Right lobe of liver (tissue), 6 donors: ENCODE results near the gene CYP2A6. TPM values are rescaled to one million over a fixed set of nuclear protein-coding genes. Genes with fewer than 3 reads are reported as not detected.
"Not testable (repeated sequence)": the region's sequence is repeated elsewhere in the genome, so short reads cannot be mapped to it uniquely, and the experiment has no call there.

Experiments used
- ATAC-seq, 4 donors: fragments of 200-7000 bp; cut with Tn5 transposase; one replicate each; pipeline ENCODE4 v1.9.1; 2020; ENCODE audit warnings: mild to moderate bottlenecking in 4 of 4, moderate library complexity in 4 of 4
- DNase-seq, 3 donors: peaks; one replicate each; pipeline ENCODE4 v3.0.0-alpha.2; 2020
- H3K27ac ChIP-seq, 3 donors: fragments of 200-600 bp; one replicate each; pipeline ENCODE4 v1.8.0; 2022
- H3K27me3 ChIP-seq, 2 donors: fragments of 200-600 bp; one replicate each; pipeline ENCODE4 v1.8.0; 2022
- H3K36me3 ChIP-seq, 4 donors: fragments of 200-600 bp; sonication (generic) in 1 of 4; one replicate each; pipeline versions ENCODE4 v1.5.1 to v1.8.0; 2017 to 2022; ENCODE audit warnings: control low read depth in 1 of 4
- H3K4me1 ChIP-seq, 4 donors: fragments of 200-600 bp; sonication (generic) in 1 of 4; one replicate each; pipeline versions ENCODE4 v1.5.1 to v1.8.0; 2017 to 2022; ENCODE audit warnings: control low read depth in 1 of 4
- H3K4me3 ChIP-seq, 3 donors: fragments of 200-600 bp; one replicate each; pipeline ENCODE4 v1.8.0; 2022
- H3K9me3 ChIP-seq, 4 donors: fragments of 200-600 bp; sonication (generic) in 1 of 4; one replicate each; pipeline versions ENCODE4 v1.5.1 to v1.8.0; 2017 to 2022; ENCODE audit warnings: control low read depth in 1 of 4
- CTCF ChIP-seq, 4 donors: fragments of 200-600 bp in 3 of 4; fragments of 450-650 bp in 1 of 4; IDR thresholded peaks; one replicate each; pipeline versions ENCODE4 v1.5.1 to v1.8.0; 2016 to 2022; ENCODE audit warnings: antibody characterized with exemption in 4 of 4, mild to moderate bottlenecking in 2 of 4
- POLR2A ChIP-seq: fragments of 450-650 bp; IDR thresholded peaks from one replicate; pipeline ENCODE4 v1.6.1; 2017; ENCODE audit warnings: antibody characterized with exemption, mild to moderate bottlenecking
- WGBS: methylation state at CpG from one replicate; pipeline ENCODE4 v1.1.6; 2018; ENCODE audit warnings: low coverage, low lambda C conversion rate; ENCODE audit not compliant: insufficient coverage; ENCODE audit errors: missing lambda C conversion rate; 5-methylcytosine and 5-hydroxymethylcytosine counted together
- intact Hi-C, 2 donors: fragments of 100-400 bp; cut with DNase I; formaldehyde crosslinking; loops; one replicate each; pipeline versions ENCODE4 v1.11.2 to v1.14.1; 2022
- total RNA-seq, 6 experiments: library from RNA; depleted of rRNA in 2 of 6; stranded (reverse); fragments of >200 nt in 2 of 6; fragmentation: NEBNext Ultra II Directional in 3 of 6; extraction: Animal tissue kit (Norgen Biotek cat#: 25700) in 3 of 6; gene quantifications; one replicate each; pipeline versions ENCODE4 v1.1.0 to v1.2.4, GENCODE V29; 2016 to 2023
- donor health status: DM: no; HTN: yes; CAD: no.
- donor health status: DM: no; HTN: no; CAD: no.
- donor health status: DM: no; HTN: no; CAD: no.
- donor health status: DM: no; HTN: yes; CAD: no.
- donor health status: DM: no; HTN: yes; CAD: no.

Gene CYP2A6
- total RNA-seq, 6 experiments from 2014 or later: 73.6 to 3,618 (median 1,239) TPM

GRCh38 chr19:40813182-40813581, 37.1 kb downstream of the CYP2A6 start:
- no peak overlapping the region for H3K27ac ChIP-seq
- no peaks in the 10 kb centered on the region for H3K9me3 ChIP-seq
- no peaks in the 10 kb centered on the region for H3K27me3 ChIP-seq
- 75% methylated on average over 2 of the region's 4 CpGs for WGBS
- TF ChIP-seq CTCF (IDR thresholded peaks at IDR 0.05): no peak
- no peak for TF ChIP-seq POLR2A
- H3K4me3 ChIP-seq: no peak overlapping the region
- ATAC-seq (no peak), DNase-seq (peak in 1 of 3 donors; percentile 53)
- intact Hi-C loops: no loop called here
- no peaks in the 10 kb centered on the region for H3K4me1 ChIP-seq
- peaks cover 0 to 11% (median 5%) of the 10 kb centered on the region in 4 donors for H3K36me3 ChIP-seq

- H3K36me3 ChIP-seq: peaks cover 0 to 17% (median 9%) of the 10 kb centered on the region in 4 donors
- ATAC-seq, H3K4me1 ChIP-seq, intact Hi-C loops, H3K9me3 ChIP-seq, H3K4me3 ChIP-seq, H3K27ac ChIP-seq, H3K27me3 ChIP-seq: not testable (repeated sequence)
- whole genome bisulfite sequencing: 94% methylated on average over 5 of the region's 7 CpGs
- DNase-seq: peak in 1 of 3 donors; percentile 44
Measured at GRCh38 chr19:40812571-40812970, 37.7 kb downstream of the CYP2A6 start.

- WGBS: 25% methylated on average over 14 of the region's 35 CpGs
Measured at GRCh38 chr19:40811478-40812341, 38.5 kb downstream of the CYP2A6 start.

GRCh38 chr19:40810649-40811408, 39.4 kb downstream of the CYP2A6 start:
- peak in 1 of 4 donors; percentile 13 for TF ChIP-seq CTCF (IDR thresholded peaks at IDR 0.05)
- ATAC-seq (peak; percentile 78 to 92 (median 83)), DNase-seq (peak; percentile 71 to 79 (median 78))
- intact Hi-C loops, H3K9me3 ChIP-seq, H3K4me1 ChIP-seq, H3K27me3 ChIP-seq: not testable (repeated sequence)
- H3K36me3 ChIP-seq: peaks cover 0 to 26% (median 9%) of the 10 kb centered on the region in 4 donors
- peak overlapping the region in 2 of 3 donors; percentile 16 to 45 for H3K4me3 ChIP-seq
- WGBS: 15% methylated on average over 17 of the region's 65 CpGs
- peak overlapping the region in 1 of 3 donors; percentile 24 for H3K27ac ChIP-seq

More at GRCh38 chr19:40811478-40812341, 38.5 kb downstream of the CYP2A6 start:
- no peaks in the 10 kb centered on the region for H3K27me3 ChIP-seq
- peaks cover 0 to 26% (median 9%) of the 10 kb centered on the region in 4 donors for H3K36me3 ChIP-seq
- ATAC-seq: no peak
- H3K9me3 ChIP-seq: no peaks in the 10 kb centered on the region
- peak in 1 of 3 donors; percentile 49 for DNase-seq
- no peaks in the 10 kb centered on the region for H3K4me1 ChIP-seq
- H3K27ac ChIP-seq: peak overlapping the region in 1 of 3 donors; percentile 24
- peak overlapping the region in 1 of 3 donors; percentile 26 for H3K4me3 ChIP-seq
- TF ChIP-seq POLR2A (no peak), CTCF (IDR thresholded peaks at IDR 0.05) (no peak)
- intact Hi-C loops: no loop called here
